Panc1 (cell line): ENCODE data around the gene ARFGAP1.

Source experiments
- CTCF ChIP-seq: fragments of 450-650 bp; IDR thresholded peaks from 2 replicates; pipeline ENCODE4 v1.5.1; 2017; ENCODE audit warnings: mild to moderate bottlenecking
- POLR2AphosphoS5 ChIP-seq: IDR thresholded peaks from 2 replicates; pipeline ENCODE4 v1.6.1; 2012; ENCODE audit warnings: mild to moderate bottlenecking, low read depth, low read length, moderate library complexity
- REST ChIP-seq, 2 experiments: IDR thresholded peaks; 2 replicates each; pipeline ENCODE4 v1.6.1; 2011 to 2012; ENCODE audit warnings: low read depth in 2 of 2, control low read depth in 1 of 2, low read length in 1 of 2, mild to moderate bottlenecking in 1 of 2, moderate library complexity in 1 of 2; ENCODE audit not compliant: insufficient read depth in 1 of 2
- SIN3A ChIP-seq: IDR thresholded peaks from 2 replicates; pipeline ENCODE4 v1.6.1; 2012; ENCODE audit warnings: low read depth, mild to moderate bottlenecking, low read length, moderate library complexity, borderline replicate concordance; ENCODE audit not compliant: insufficient read depth

- no peak for TF ChIP-seq CTCF
- TF ChIP-seq POLR2AphosphoS5 = no peak
- no peak for TF ChIP-seq REST (IDR thresholded peaks at IDR 0.05; ENCODE audit: insufficient read depth in 1 of 2, low read depth in 2 of 2, low read length in 1 of 2)
- TF ChIP-seq SIN3A = no peak
Observed at GRCh38 chr20:63240004-63240403, 32.6 kb upstream of the ARFGAP1 start.
